Testis (tissue), 2 donors: ENCODE measurements around the gene PKHD1.
"Not testable (repeated sequence)": the region's sequence is repeated elsewhere in the genome, so short reads cannot be mapped to it uniquely, and the experiment has no call there.

Source experiments
- CTCF ChIP-seq, 3 experiments: fragments of 450-650 bp in 2 of 3; fragments of 200-600 bp in 1 of 3; sonication (generic) in 1 of 3; IDR thresholded peaks; one replicate each; pipeline ENCODE4 v1.5.1; 2016 to 2019; ENCODE audit warnings: antibody characterized with exemption in 3 of 3, mild to moderate bottlenecking in 2 of 3, moderate library complexity in 1 of 3
- POLR2A ChIP-seq: fragments of 450-650 bp; IDR thresholded peaks from one replicate; pipeline ENCODE4 v1.6.1; 2017; ENCODE audit warnings: antibody characterized with exemption, mild to moderate bottlenecking, moderate library complexity

- not testable (repeated sequence) for TF ChIP-seq POLR2A; CTCF (IDR thresholded peaks at IDR 0.05)
Observed at GRCh38 chr6:51918347-51918746, 169.1 kb downstream of the PKHD1 start.
